Measurements from ENCODE around the gene OTOG.

DNA sequence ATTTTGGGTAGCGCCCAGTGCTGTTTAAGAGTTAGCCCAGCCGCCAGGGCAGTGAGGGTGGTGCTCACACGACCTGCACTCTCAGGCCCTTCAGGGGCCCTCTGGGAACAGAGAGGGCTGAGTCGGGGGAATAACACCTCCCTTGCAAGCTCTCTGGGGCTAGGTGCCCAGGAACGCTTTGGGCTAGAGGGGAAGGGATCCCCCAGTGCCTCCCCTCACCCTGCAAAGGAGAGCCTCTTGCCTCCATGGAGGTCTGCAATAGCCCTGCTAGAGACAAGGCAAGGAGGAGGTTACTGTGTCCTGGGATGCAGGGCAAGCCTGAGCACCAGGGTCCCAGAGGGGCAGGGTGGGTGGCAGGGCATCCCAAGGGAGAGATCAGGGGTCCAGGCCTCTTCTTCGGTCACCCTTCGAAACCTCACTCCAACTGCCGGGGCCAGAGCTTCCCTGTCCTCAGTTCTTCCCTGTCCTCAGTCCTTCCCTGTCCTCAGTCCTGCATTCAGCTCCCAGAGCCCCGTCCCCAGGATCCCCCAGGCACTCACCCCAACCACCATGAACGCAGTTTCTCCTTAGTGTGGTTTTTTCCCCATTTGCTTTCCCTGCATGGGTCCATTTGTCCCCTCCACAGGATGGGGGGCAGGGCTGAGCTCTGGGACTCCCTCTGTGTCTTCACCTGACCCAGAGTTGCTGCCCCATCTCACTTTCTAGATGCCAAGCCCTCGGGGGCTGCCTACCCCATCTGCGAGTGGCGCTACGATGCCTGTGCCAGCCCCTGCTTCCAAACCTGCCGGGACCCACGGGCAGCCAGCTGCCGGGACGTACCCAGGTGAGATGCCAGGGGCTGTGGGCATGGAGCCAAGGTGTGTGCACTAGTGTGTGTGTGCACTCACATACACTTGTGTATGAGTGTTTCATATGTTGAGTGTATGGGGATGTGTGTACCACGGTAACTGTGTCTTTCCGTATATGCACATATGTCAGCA lies 60.8 kb downstream of the OTOG start:
- TF ChIP-seq, protein P1, sequence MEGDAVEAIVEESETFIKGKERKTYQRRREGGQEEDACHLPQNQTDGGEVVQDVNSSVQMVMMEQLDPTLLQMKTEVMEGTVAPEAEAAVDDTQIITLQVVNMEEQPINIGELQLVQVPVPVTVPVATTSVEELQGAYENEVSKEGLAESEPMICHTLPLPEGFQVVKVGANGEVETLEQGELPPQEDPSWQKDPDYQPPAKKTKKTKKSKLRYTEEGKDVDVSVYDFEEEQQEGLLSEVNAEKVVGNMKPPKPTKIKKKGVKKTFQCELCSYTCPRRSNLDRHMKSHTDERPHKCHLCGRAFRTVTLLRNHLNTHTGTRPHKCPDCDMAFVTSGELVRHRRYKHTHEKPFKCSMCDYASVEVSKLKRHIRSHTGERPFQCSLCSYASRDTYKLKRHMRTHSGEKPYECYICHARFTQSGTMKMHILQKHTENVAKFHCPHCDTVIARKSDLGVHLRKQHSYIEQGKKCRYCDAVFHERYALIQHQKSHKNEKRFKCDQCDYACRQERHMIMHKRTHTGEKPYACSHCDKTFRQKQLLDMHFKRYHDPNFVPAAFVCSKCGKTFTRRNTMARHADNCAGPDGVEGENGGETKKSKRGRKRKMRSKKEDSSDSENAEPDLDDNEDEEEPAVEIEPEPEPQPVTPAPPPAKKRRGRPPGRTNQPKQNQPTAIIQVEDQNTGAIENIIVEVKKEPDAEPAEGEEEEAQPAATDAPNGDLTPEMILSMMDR (conservative IDR thresholded peaks at IDR 0.05), result no peak
- no peak for TF ChIP-seq EZH2 (IDR thresholded peaks at IDR 0.05; ENCODE audit: low read depth)
